HG03045 (cell line): Measurements from ENCODE around the gene RAB38.

Experiments
- ATAC-seq: cut with Tn5 transposase; IDR thresholded peaks from one replicate; pipeline ENCODE4 v1.9.1; 2021; ENCODE audit warnings: mild to moderate bottlenecking, moderate library complexity; ENCODE audit not compliant: unreplicated experiment

Gene RAB38

GRCh38 chr11:88170673-88171072 lies 4.6 kb downstream of the RAB38 start:
- no peak for ATAC-seq

GRCh38 chr11:88169881-88170280 lies 5.4 kb downstream of the RAB38 start:
- ATAC-seq: no peak

GRCh38 chr11:88169471-88169870 lies 5.8 kb downstream of the RAB38 start:
- no peak for ATAC-seq

- ATAC-seq: no peak
Measured at GRCh38 chr11:88167853-88168252, 7.4 kb downstream of the RAB38 start.

- no peak for ATAC-seq
Measured at GRCh38 chr11:88164806-88165585, 10.2 kb downstream of the RAB38 start.

- no peak for ATAC-seq
Measured at GRCh38 chr11:88164320-88164719, 10.9 kb downstream of the RAB38 start.

GRCh38 chr11:88158081-88158480 lies 17.2 kb downstream of the RAB38 start:
- ATAC-seq: no peak

GRCh38 chr11:88157370-88157769 lies 17.9 kb downstream of the RAB38 start:
- ATAC-seq: no peak

GRCh38 chr11:88152381-88152780 lies 22.9 kb downstream of the RAB38 start:
- no peak for ATAC-seq

- no peak for ATAC-seq
Measured at GRCh38 chr11:88151709-88152265, 23.5 kb downstream of the RAB38 start.

- no peak for ATAC-seq
Measured at GRCh38 chr11:88146106-88146505, 29.1 kb downstream of the RAB38 start.

GRCh38 chr11:88139865-88140264 lies 35.4 kb downstream of the RAB38 start:
- no peak for ATAC-seq

- ATAC-seq: no peak
Measured at GRCh38 chr11:88131764-88132470, 43.3 kb downstream of the RAB38 start.

GRCh38 chr11:88122956-88123355 lies 52.3 kb downstream of the RAB38 start:
- ATAC-seq: no peak

- ATAC-seq: no peak
Measured at GRCh38 chr11:88119561-88119960, 55.7 kb downstream of the RAB38 start.

GRCh38 chr11:88117281-88117858 lies 57.9 kb downstream of the RAB38 start:
- no peak for ATAC-seq

- no peak for ATAC-seq
Measured at GRCh38 chr11:88115828-88116755, 59.2 kb downstream of the RAB38 start.

GRCh38 chr11:88114486-88115045 lies 60.7 kb downstream of the RAB38 start:
- ATAC-seq: no peak

- no peak for ATAC-seq
Measured at GRCh38 chr11:88106666-88107065, 68.6 kb downstream of the RAB38 start.

- ATAC-seq: no peak
Measured at GRCh38 chr11:88105951-88106350, 69.3 kb downstream of the RAB38 start.
